ENCODE data around the gene BANP.
"Not testable (repeated sequence)": the region's sequence is repeated elsewhere in the genome, so short reads cannot be mapped to it uniquely, and the experiment has no call there.

BANP gene

GRCh38 chr16:88098731-88099562, 147.7 kb downstream of the BANP start:
- DNase-seq (ENCODE audit: extremely low read depth, low read depth) = not testable (repeated sequence)
- TF ChIP-seq CTCF (IDR thresholded peaks at IDR 0.05; ENCODE audit: low read depth, low read length) = peak; percentile 10

DNA sequence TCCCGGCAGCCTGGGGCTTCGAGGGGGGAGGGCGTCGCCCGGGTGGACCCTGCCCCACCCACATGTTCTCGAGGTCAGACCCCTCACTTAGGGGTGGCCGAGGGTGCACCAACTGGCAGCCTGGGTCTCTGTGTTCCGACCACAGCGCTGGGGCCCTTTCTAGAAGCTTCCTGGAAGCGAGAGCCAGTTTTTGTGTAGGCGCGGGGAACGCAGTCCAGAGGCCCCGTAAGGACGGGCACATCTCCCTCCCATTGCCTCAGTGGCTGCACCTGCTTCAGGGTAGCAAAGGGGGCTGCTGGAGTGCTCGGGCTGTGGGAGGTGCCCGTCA, 148.3 kb downstream of the BANP start:
- TF ChIP-seq CTCF (IDR thresholded peaks at IDR 0.05; ENCODE audit: low read depth, low read length) = no peak
- DNase-seq (ENCODE audit: extremely low read depth, low read depth) = no peak

DNA sequence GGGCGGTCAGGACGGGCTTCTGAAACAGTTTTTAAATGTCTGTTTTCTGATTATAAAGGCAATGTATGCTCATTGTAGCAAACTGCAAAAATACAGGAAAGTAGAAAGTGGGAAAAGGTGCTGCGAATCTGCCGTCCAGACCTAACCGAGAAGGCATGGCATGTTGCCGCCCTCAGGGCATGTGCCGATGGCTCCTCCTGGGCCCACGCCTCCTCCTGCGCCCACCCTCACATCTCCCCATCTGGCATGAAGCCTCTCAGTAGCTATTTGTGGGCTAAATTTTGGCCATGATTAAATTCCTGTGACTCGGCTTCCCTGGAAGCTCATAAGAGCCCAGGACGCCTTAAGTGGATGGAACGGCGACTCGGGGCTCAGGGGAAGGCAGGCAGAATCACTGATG, 148.7 kb downstream of the BANP start:
- DNase-seq (ENCODE audit: extremely low read depth, low read depth) = not testable (repeated sequence)

DNA sequence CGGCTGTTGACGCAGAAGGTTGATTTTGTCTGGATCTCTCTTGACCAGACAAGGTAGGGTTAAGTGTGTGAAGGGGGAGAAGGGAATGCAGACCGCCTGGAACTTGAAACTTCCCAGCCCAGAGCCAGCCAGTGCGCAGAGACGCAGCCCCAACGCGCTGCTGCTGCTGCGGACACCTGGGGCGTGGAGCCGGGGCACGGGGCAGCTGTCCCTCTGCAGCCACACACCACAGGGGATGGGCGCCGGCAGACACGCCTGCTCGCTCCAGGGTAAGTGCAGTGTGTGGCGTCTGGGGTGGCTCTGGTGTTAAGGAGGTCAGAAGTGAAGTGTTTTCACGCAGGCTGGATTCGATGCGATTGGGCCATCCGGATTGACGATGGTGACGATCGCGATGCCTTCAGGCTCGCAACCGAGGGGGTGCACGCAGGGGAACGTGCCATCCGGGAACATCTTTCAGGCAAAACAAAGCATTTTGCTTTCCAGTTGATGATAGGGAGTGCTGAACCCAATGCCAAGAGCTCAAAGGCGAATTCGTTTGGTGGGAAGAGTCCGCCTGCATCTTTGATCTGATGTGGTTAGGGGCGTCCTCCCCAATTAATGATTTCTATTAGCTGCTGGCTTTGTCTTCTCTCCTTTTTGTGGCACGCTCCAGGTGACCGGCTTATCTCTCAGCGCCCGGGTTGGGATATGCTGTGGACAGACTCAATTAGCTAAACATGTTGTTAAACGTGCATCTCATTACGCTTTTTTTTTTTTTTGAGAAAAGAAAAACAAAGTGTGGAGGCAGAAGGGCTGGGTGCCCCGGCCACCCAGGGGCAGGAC, 149.8 kb downstream of the BANP start:
- not testable (repeated sequence) for DNase-seq (ENCODE audit: extremely low read depth, low read depth)

GRCh38 chr16:88101623-88102105, 150.4 kb downstream of the BANP start:
- not testable (repeated sequence) for DNase-seq (ENCODE audit: extremely low read depth, low read depth)

DNA sequence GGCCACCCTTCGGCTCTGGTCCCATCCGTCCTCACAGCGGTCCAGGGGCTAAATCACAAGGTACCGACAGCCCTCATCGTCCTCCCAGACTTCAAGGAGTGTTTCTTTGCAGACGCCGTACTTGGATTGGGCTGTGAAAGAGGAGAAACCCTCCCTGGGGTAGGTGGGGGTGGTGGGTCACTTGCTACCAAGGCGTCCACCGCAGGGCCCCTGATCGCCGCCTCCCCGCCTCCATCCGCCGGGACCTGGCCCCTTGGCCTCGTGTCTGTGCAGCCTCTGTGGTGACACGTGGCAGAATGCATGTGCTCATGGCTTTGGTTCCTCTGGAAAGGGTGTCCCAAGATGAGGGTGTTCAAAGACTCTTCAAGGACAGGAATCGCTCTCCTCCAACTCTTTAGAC, 151.4 kb downstream of the BANP start:
- no peak for DNase-seq (ENCODE audit: extremely low read depth, low read depth)
- no peak for TF ChIP-seq CTCF (IDR thresholded peaks at IDR 0.05; ENCODE audit: low read depth, low read length)

DNA sequence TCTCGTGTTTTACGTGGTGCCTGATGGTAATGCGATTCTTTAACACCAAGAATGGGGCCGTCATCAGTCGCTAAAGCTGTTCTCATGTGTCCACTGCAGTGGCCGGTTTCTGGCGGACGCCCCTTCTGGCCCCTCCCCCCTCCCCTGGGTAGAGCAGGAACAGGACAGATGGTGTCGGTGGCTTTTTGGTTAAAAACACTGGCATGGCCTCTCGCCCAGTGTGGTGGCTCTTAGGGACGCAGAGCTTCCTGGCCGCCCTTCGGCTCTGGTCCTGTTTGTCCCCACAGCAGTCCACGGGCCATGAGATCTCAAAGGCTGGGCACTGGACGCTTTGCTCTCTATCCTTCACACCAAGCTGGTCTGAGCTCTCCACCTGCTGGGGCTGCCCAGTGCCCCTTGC, 151.8 kb downstream of the BANP start:
- no peak for DNase-seq (ENCODE audit: extremely low read depth, low read depth)
- no peak for TF ChIP-seq CTCF (IDR thresholded peaks at IDR 0.05; ENCODE audit: low read depth, low read length)

DNA sequence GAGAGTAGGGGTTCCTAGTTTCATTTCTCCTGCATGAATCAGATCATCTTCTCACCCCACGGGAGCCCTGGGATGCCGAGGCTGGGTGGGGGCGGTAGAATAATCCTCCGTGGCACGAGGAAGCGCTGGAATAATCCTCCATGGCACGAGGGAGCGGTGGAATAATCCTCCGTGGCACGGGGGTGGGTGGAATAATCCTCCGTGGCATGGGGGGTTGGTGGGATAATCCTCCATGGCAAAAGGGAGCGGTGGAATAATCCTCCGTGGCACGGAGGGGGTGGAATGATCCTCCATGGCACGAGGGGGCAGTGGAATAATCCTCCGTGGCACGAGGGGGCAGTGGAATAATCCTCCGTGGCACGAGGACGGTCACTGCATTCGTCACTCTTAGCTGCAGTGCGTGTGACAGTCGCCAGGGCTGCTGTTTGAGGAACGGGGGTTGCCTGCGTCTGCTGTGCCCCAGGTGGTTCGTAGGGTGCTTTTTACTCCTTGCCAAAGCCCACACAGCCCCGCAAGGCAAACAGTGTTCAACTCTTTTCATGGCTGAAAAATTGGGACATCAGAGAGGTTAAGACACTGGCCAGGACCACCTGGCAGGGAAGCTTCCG, 152.5 kb downstream of the BANP start:
- TF ChIP-seq CTCF (IDR thresholded peaks at IDR 0.05; ENCODE audit: low read depth, low read length) = no peak
- no peak for DNase-seq (ENCODE audit: extremely low read depth, low read depth)

DNA sequence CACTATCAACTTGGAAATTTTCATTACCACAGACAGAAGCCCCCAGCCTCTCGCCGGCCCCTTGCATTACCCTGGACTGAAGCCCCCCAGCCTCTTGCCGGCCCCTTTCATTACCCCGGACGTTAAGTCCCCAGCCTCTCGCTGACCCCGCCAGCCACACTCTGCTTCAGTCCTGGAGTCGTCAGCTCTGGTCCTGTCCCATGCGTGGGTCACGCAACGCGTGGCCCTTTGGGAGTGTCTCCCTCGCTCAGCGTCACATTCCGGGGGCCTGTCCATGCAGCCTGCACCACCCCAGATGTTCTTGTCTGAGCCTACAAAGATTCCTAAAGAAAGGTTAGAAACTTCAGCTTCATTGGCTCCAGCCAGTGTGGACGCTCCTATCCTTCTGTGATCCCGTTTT, 153.1 kb downstream of the BANP start:
- DNase-seq (ENCODE audit: extremely low read depth, low read depth) = not testable (repeated sequence)

- DNase-seq (ENCODE audit: extremely low read depth, low read depth) = not testable (repeated sequence)
Observed at GRCh38 chr16:88105574-88106140, 154.4 kb downstream of the BANP start.

GRCh38 chr16:88106566-88106965, 155.3 kb downstream of the BANP start:
- not testable (repeated sequence) for DNase-seq (ENCODE audit: extremely low read depth, low read depth)

All from AG09319 (cell line).